ENCODE results near the gene NDUFB3.

Gene NDUFB3

DNA sequence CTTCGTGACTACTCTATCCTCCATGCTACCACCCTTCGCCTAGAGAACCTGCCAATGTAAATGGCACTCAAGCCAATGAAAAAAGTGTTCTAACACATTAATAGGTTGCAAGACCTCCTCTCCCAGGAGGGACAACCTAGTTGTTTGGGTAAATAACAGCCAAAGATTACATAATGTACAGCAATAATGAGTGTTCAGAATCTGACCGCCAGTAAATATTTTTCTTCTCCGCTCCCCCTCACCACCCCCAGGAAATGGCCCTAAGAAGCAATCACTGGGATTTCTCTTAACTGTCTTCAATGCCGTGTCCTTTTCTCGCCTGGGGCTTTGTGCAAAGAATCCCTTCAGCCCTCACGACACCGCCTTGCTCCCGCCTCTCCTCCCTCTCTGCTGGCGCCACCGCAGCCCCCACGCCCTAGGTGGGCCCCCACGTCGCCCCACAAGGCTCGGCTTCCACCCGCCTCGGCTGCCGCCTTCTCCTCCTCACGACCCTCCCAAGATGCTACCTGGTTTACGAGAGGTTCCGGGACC is 788 bp upstream of the NDUFB3 start:
- H2BK15ac ChIP-seq (replicated peaks; ENCODE audit: low read depth), result no peak overlapping the region
- H3K4me1 ChIP-seq (ENCODE audit: control insufficient read depth, low read depth, low read length), result no peaks in the 10 kb centered on the region
- DNase-seq, result peak; percentile 40
- peak overlapping the region; percentile 28 for H3K27ac ChIP-seq (ENCODE audit: low read depth, low read length)
- no CpG with 5 or more reads among the region's 21 CpGs for WGBS (ENCODE audit: extremely low coverage, insufficient coverage, low lambda C conversion rate)
- H3K9ac ChIP-seq (ENCODE audit: low read length), result peak overlapping the region; percentile 92
- H3K27me3 ChIP-seq (ENCODE audit: insufficient read depth, low read length, poor library complexity), result no peaks in the 10 kb centered on the region
- no peak overlapping the region for H4K8ac ChIP-seq (ENCODE audit: low read depth, low read length)
- no peak overlapping the region for H3K18ac ChIP-seq (ENCODE audit: low read length)
- H3K79me1 ChIP-seq (ENCODE audit: low read length), result peaks cover 11% of the 10 kb centered on the region
- peak overlapping the region; percentile 33 for H3K23ac ChIP-seq (ENCODE audit: low read length)
- H3K56ac ChIP-seq (ENCODE audit: low read length), result peak overlapping the region; percentile 96
- H4K5ac ChIP-seq (ENCODE audit: low read length), result no peak overlapping the region
- H3K4me2 ChIP-seq (ENCODE audit: low read length), result peak overlapping the region; percentile 95
- H3K79me2 ChIP-seq (ENCODE audit: control insufficient read depth, insufficient read depth, low read length), result peaks cover 22% of the 10 kb centered on the region
- H3K4ac ChIP-seq (ENCODE audit: low read depth, low read length), result no peak overlapping the region
- H2AK5ac ChIP-seq (ENCODE audit: low read length), result no peak overlapping the region
- no peak overlapping the region for H2BK5ac ChIP-seq (ENCODE audit: low read length)
- H2BK120ac ChIP-seq (ENCODE audit: low read depth, low read length), result no peak overlapping the region
- H3K36me3 ChIP-seq (ENCODE audit: control insufficient read depth, insufficient read depth, low read length), result no peaks in the 10 kb centered on the region
- peak overlapping the region; percentile 98 for H3K4me3 ChIP-seq (ENCODE audit: low read length)

- no peak overlapping the region for H4K8ac ChIP-seq (ENCODE audit: low read depth, low read length)
- no peak overlapping the region for H2BK15ac ChIP-seq (replicated peaks; ENCODE audit: low read depth)
- H3K4me1 ChIP-seq (ENCODE audit: control insufficient read depth, low read depth, low read length), result no peaks in the 10 kb centered on the region
- DNase-seq, result no peak
- H3K27me3 ChIP-seq (ENCODE audit: insufficient read depth, low read length, poor library complexity), result no peaks in the 10 kb centered on the region
- peak overlapping the region; percentile 93 for H4K5ac ChIP-seq (ENCODE audit: low read length)
- peak overlapping the region; percentile 43 for H3K18ac ChIP-seq (ENCODE audit: low read length)
- H3K27ac ChIP-seq (ENCODE audit: low read depth, low read length), result peak overlapping the region; percentile 71
- H3K56ac ChIP-seq (ENCODE audit: low read length), result peak overlapping the region; percentile 97
- H2BK5ac ChIP-seq (ENCODE audit: low read length), result peak overlapping the region; percentile 59
- H3K79me1 ChIP-seq (ENCODE audit: low read length), result peaks cover 8% of the 10 kb centered on the region
- peaks cover 17% of the 10 kb centered on the region for H3K79me2 ChIP-seq (ENCODE audit: control insufficient read depth, insufficient read depth, low read length)
- no peaks in the 10 kb centered on the region for H3K36me3 ChIP-seq (ENCODE audit: control insufficient read depth, insufficient read depth, low read length)
- H2BK120ac ChIP-seq (ENCODE audit: low read depth, low read length), result no peak overlapping the region
- H3K9ac ChIP-seq (ENCODE audit: low read length), result peak overlapping the region; percentile 92
- peak overlapping the region; percentile 94 for H3K4me3 ChIP-seq (ENCODE audit: low read length)
- H3K23ac ChIP-seq (ENCODE audit: low read length), result no peak overlapping the region
- no peak overlapping the region for H2AK5ac ChIP-seq (ENCODE audit: low read length)
- peak overlapping the region; percentile 49 for H3K4me2 ChIP-seq (ENCODE audit: low read length)
- WGBS (ENCODE audit: extremely low coverage, insufficient coverage, low lambda C conversion rate), result no CpG with 5 or more reads among the region's 5 CpGs
- no peak overlapping the region for H3K4ac ChIP-seq (ENCODE audit: low read depth, low read length)
Observed at GRCh38 chr2:201072201-201072530, 365 bp downstream of the NDUFB3 start.

- Histone ChIP-seq H3K27ac (ENCODE audit: low read depth, low read length) (no peak overlapping the region), H2AK5ac (ENCODE audit: low read length) (no peak overlapping the region), H3K23ac (ENCODE audit: low read length) (no peak overlapping the region), H3K4ac (ENCODE audit: low read depth, low read length) (no peak overlapping the region), H3K79me1 (ENCODE audit: low read length) (peaks cover 7% of the 10 kb centered on the region), H3K18ac (ENCODE audit: low read length) (no peak overlapping the region), H3K79me2 (ENCODE audit: control insufficient read depth, insufficient read depth, low read length) (peaks cover 14% of the 10 kb centered on the region), H3K36me3 (ENCODE audit: control insufficient read depth, insufficient read depth, low read length) (no peaks in the 10 kb centered on the region), H3K4me3 (ENCODE audit: low read length) (no peak overlapping the region), H3K56ac (ENCODE audit: low read length) (no peak overlapping the region), H3K4me1 (ENCODE audit: control insufficient read depth, low read depth, low read length) (no peaks in the 10 kb centered on the region), H2BK15ac (replicated peaks; ENCODE audit: low read depth) (no peak overlapping the region), H3K9ac (ENCODE audit: low read length) (no peak overlapping the region), H2BK120ac (ENCODE audit: low read depth, low read length) (no peak overlapping the region), H2BK5ac (ENCODE audit: low read length) (no peak overlapping the region), H3K4me2 (ENCODE audit: low read length) (no peak overlapping the region), H3K27me3 (ENCODE audit: insufficient read depth, low read length, poor library complexity) (no peaks in the 10 kb centered on the region), H4K8ac (ENCODE audit: low read depth, low read length) (no peak overlapping the region), H4K5ac (ENCODE audit: low read length) (no peak overlapping the region)
- no CpG with 5 or more reads among the region's 1 CpG for WGBS (ENCODE audit: extremely low coverage, insufficient coverage, low lambda C conversion rate)
- DNase-seq, result no peak
Observed at GRCh38 chr2:201073071-201073470, 1.3 kb downstream of the NDUFB3 start.

DNA sequence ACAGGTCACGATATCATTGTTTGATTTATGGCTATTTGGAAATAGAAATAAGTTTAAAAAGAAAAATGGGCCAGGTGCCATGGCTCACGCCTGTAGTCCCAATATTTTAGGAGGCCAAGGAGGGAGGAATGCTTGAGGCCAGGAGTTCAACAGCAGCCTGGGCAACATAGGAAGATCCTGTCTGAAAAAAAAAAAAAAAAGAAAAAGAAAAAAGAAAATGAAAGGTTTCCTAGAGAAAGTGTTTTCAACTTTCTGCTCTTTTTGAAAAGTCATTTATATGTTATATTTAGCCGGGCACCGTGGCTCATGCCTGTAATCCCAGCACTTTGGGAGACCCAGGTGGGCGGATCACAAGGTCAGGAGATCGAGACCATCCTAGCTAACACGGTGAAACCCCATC is 3.2 kb downstream of the NDUFB3 start:
- no peak overlapping the region for H3K9ac ChIP-seq (ENCODE audit: low read length)
- no peak overlapping the region for H4K8ac ChIP-seq (ENCODE audit: low read depth, low read length)
- H2BK5ac ChIP-seq (ENCODE audit: low read length), result no peak overlapping the region
- H3K27me3 ChIP-seq (ENCODE audit: insufficient read depth, low read length, poor library complexity), result no peaks in the 10 kb centered on the region
- peaks cover 7% of the 10 kb centered on the region for H3K79me1 ChIP-seq (ENCODE audit: low read length)
- H3K79me2 ChIP-seq (ENCODE audit: control insufficient read depth, insufficient read depth, low read length), result peaks cover 9% of the 10 kb centered on the region
- no peak overlapping the region for H2BK15ac ChIP-seq (replicated peaks; ENCODE audit: low read depth)
- no peak overlapping the region for H2AK5ac ChIP-seq (ENCODE audit: low read length)
- H3K56ac ChIP-seq (ENCODE audit: low read length), result no peak overlapping the region
- H3K27ac ChIP-seq (ENCODE audit: low read depth, low read length), result no peak overlapping the region
- H2BK120ac ChIP-seq (ENCODE audit: low read depth, low read length), result no peak overlapping the region
- WGBS (ENCODE audit: extremely low coverage, insufficient coverage, low lambda C conversion rate), result no CpG with 5 or more reads among the region's 7 CpGs
- no peak overlapping the region for H3K18ac ChIP-seq (ENCODE audit: low read length)
- H4K5ac ChIP-seq (ENCODE audit: low read length), result no peak overlapping the region
- DNase-seq, result no peak
- no peak overlapping the region for H3K23ac ChIP-seq (ENCODE audit: low read length)
- H3K4ac ChIP-seq (ENCODE audit: low read depth, low read length), result no peak overlapping the region
- no peaks in the 10 kb centered on the region for H3K36me3 ChIP-seq (ENCODE audit: control insufficient read depth, insufficient read depth, low read length)
- H3K4me1 ChIP-seq (ENCODE audit: control insufficient read depth, low read depth, low read length), result no peaks in the 10 kb centered on the region
- H3K4me3 ChIP-seq (ENCODE audit: low read length), result no peak overlapping the region
- H3K4me2 ChIP-seq (ENCODE audit: low read length), result no peak overlapping the region

- H4K8ac ChIP-seq (ENCODE audit: low read depth, low read length), result no peak overlapping the region
- no peak overlapping the region for H2AK5ac ChIP-seq (ENCODE audit: low read length)
- peaks cover 2% of the 10 kb centered on the region for H3K36me3 ChIP-seq (ENCODE audit: control insufficient read depth, insufficient read depth, low read length)
- no peak overlapping the region for H2BK5ac ChIP-seq (ENCODE audit: low read length)
- no peak overlapping the region for H3K9ac ChIP-seq (ENCODE audit: low read length)
- no peaks in the 10 kb centered on the region for H3K27me3 ChIP-seq (ENCODE audit: insufficient read depth, low read length, poor library complexity)
- no peak overlapping the region for H3K4me3 ChIP-seq (ENCODE audit: low read length)
- no peak overlapping the region for H3K56ac ChIP-seq (ENCODE audit: low read length)
- no peak overlapping the region for H3K18ac ChIP-seq (ENCODE audit: low read length)
- no peak overlapping the region for H2BK15ac ChIP-seq (replicated peaks; ENCODE audit: low read depth)
- H3K27ac ChIP-seq (ENCODE audit: low read depth, low read length), result no peak overlapping the region
- H3K4me1 ChIP-seq (ENCODE audit: control insufficient read depth, low read depth, low read length), result no peaks in the 10 kb centered on the region
- H3K4ac ChIP-seq (ENCODE audit: low read depth, low read length), result no peak overlapping the region
- no peaks in the 10 kb centered on the region for H3K79me2 ChIP-seq (ENCODE audit: control insufficient read depth, insufficient read depth, low read length)
- WGBS (ENCODE audit: extremely low coverage, insufficient coverage, low lambda C conversion rate), result no CpG with 5 or more reads among the region's 2 CpGs
- H3K79me1 ChIP-seq (ENCODE audit: low read length), result no peaks in the 10 kb centered on the region
- H4K5ac ChIP-seq (ENCODE audit: low read length), result no peak overlapping the region
- no peak overlapping the region for H2BK120ac ChIP-seq (ENCODE audit: low read depth, low read length)
- H3K4me2 ChIP-seq (ENCODE audit: low read length), result no peak overlapping the region
- no peak for DNase-seq
- no peak overlapping the region for H3K23ac ChIP-seq (ENCODE audit: low read length)
Observed at GRCh38 chr2:201084863-201085262, 13.1 kb downstream of the NDUFB3 start.

DNA sequence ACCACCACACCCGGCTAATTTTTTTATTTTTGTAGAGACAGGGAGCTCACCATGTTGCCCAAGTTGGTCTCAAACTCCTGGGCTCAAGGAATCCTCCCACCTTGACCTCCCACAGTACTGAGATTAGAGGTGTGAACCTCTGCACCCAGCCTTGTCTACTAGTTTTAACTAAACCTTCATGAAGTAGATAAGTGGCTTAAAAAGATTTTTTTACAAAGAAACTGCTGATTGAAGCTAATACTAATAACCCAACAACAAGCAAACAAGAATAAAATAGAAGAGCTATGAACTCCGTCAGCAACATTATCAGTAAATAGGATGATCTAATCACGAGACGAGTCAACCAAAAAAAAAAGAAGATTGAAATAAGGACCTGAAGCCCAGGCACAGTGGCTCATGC is 18.8 kb downstream of the NDUFB3 start:
- DNase-seq, result peak; percentile 74
- no CpG with 5 or more reads among the region's 4 CpGs for WGBS (ENCODE audit: extremely low coverage, insufficient coverage, low lambda C conversion rate)
- Histone ChIP-seq H3K4me3 (ENCODE audit: low read length) (no peak overlapping the region), H3K23ac (ENCODE audit: low read length) (no peak overlapping the region), H3K4me1 (ENCODE audit: control insufficient read depth, low read depth, low read length) (no peaks in the 10 kb centered on the region), H2BK5ac (ENCODE audit: low read length) (no peak overlapping the region), H3K18ac (ENCODE audit: low read length) (no peak overlapping the region), H3K36me3 (ENCODE audit: control insufficient read depth, insufficient read depth, low read length) (no peaks in the 10 kb centered on the region), H2BK120ac (ENCODE audit: low read depth, low read length) (no peak overlapping the region), H3K79me2 (ENCODE audit: control insufficient read depth, insufficient read depth, low read length) (no peaks in the 10 kb centered on the region), H3K79me1 (ENCODE audit: low read length) (no peaks in the 10 kb centered on the region), H3K27me3 (ENCODE audit: insufficient read depth, low read length, poor library complexity) (no peaks in the 10 kb centered on the region), H4K8ac (ENCODE audit: low read depth, low read length) (no peak overlapping the region), H2AK5ac (ENCODE audit: low read length) (no peak overlapping the region), H3K9ac (ENCODE audit: low read length) (no peak overlapping the region), H3K4me2 (ENCODE audit: low read length) (no peak overlapping the region), H2BK15ac (replicated peaks; ENCODE audit: low read depth) (no peak overlapping the region), H4K5ac (ENCODE audit: low read length) (no peak overlapping the region), H3K56ac (ENCODE audit: low read length) (no peak overlapping the region), H3K4ac (ENCODE audit: low read depth, low read length) (peak overlapping the region; percentile 43), H3K27ac (ENCODE audit: low read depth, low read length) (no peak overlapping the region)

Data from mesendoderm (in vitro differentiated cells).